NCI-H2196 treated with DMSO at 0.1 percent for 48 hours (cell line): ENCODE measurements around the gene DUSP9.

Experiments used
- DNase-seq: peaks from one replicate; lab custom pipeline; 2025; ENCODE audit not compliant: unreplicated experiment; lab: John Stamatoyannopoulos, UW

Gene DUSP9

DNA sequence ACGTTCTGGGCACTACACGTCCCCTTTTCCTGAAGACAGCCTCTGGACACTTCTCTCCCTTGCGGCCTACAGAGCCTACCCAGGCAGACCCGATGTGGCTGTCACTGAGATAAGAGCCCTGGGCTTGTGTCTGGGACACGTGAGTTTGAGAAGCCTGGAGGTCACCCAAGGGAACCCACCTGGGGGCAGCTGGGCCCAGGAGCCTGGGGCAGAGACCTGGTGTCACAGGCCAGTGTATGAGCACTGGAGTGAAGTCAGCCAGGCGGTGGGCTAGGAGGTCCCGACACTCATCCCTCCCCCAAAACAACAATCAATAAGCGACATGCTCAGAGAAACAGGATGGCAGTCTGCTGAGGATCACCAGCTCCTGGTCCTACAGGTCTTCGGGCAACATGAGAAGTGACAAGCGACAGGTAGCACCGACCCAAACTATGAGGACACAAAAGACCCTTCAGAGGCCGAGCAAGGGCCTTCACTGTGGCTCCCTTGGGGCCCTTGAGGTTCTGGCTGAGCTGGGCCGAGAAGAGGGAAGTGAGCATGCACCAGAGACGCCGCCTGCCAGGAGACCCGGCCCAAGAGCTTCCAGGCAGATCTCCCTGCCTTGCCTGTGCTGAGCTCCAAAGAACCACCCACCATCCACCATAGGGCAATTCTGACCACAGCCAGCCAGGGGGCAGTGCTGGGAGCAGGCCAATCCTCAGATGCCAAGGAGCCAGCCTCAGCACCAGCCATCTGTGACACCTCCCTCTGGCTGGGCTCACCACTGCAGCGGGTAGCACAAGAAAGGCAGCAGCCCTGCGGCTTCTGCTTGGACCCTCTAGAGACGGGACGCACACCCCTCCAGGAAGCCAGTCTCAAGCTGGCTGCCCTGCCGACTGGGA, 11.0 kb upstream of the DUSP9 start:
- peak; percentile 6 for DNase-seq

DNA sequence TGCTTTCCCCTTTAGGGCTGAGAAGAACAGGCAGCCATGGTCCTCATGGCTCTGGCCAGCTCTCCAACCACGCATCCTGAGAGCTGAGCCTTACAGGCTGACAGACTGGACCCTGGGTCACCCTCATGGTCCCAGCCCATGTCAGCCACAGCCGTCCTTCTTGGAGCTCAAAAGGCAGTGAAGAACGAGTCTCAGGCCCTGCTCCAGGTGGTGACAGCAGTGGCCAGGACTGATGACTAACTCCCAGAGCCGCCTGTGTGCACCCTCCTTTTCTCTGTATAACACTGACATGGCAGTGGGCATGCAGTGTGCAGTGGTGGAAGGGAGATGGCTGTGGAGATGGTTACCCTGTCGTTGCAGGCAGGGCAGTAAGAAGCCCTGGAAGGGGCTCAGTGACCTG, 10.3 kb upstream of the DUSP9 start:
- DNase-seq = no peak

DNA sequence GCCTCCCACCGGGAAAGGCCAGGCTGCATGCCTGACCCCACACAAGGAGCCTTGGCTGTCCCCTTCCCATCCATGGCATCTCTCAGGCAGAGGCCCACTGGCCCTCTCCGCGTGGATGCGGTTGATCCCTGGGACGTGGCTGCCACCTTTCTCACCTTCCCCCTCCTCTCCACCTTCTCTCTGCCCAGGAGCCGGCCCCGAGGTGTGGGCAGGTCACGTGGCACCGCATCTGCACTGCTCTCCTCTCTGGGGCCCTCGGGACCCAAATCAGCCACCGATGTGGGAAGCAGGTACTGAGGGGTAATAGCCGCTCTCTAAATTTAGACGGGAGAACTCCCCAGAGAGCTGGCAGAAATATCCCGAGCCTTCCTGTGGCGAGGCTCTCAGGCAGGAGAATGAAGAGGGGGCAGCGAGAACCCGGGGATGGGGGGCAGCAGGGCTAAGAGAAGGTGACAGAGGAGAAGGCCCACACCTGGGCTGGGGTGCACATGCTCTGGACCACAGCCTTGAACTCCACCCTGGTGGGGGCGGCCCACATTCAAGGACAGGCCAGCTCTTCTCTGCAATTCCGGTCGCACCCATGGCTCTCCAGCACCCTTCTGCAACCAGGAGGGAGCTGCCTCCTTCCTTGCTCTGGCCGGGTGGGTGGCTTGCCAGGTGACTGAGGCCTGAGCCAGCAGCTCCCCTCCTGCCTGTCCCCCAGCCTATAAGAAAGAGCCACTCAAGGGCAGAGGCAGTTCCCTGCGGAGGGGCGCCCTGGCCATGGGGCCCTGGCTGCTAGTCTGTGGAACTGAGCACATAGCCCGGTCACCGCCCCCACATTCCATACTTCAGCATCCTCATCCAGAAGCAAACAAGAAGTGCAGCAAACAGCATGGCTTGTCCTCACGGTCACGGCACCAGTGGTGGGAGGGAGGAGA, 9.6 kb upstream of the DUSP9 start:
- no peak for DNase-seq

DNA sequence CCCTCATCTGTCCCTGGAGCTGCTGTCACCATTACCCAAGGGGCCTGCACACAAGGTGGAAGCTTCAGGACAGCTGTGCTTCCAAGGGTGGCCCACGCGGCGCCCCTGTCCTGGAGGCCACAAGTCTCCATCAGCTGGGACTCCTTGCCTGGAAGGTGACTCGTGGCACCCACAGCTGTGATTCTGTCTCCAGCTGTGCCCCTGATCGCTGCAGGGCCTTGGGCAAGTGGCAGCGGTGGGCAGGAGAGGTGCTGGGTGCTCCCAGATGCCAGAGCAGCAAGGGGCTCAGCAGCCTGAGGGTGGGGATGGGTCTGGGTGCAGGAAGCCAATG, 9.0 kb upstream of the DUSP9 start:
- DNase-seq = no peak

DNA sequence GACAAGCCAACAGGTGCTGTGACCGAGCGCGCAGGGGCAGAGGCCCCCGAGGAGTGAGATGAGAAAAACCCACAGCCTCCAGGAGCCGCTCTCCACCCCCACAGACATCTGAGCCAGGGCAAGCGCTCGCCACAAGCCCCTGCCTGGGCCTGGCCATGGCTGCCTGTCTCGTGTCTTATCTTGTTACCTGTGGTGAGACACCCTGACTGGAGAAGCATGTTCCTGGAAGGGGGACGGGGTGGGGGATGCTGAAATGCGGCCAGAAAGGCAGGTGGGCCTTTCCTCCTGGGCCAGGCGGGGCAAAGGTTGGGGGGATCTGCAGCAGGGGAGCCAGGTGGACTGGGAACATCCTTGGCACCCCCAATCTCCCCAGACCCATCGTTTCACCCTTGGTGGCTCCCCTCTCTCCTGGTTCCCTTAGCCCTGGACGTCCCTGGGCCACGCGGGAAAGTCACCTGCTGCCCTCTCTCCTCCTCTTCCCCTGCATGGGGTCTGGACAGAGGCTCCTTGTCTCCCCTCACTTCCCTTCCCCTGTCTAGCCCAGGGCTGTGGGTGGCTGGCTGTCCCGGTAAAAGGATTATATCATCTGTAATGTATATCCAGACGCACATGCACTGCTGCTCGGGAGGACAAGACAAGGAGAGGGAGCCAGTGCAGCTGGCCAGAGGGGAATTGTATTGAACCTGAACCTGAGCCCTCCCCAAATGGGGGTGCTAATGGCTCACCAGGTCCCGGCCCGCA, 8.4 kb upstream of the DUSP9 start:
- no peak for DNase-seq

DNA sequence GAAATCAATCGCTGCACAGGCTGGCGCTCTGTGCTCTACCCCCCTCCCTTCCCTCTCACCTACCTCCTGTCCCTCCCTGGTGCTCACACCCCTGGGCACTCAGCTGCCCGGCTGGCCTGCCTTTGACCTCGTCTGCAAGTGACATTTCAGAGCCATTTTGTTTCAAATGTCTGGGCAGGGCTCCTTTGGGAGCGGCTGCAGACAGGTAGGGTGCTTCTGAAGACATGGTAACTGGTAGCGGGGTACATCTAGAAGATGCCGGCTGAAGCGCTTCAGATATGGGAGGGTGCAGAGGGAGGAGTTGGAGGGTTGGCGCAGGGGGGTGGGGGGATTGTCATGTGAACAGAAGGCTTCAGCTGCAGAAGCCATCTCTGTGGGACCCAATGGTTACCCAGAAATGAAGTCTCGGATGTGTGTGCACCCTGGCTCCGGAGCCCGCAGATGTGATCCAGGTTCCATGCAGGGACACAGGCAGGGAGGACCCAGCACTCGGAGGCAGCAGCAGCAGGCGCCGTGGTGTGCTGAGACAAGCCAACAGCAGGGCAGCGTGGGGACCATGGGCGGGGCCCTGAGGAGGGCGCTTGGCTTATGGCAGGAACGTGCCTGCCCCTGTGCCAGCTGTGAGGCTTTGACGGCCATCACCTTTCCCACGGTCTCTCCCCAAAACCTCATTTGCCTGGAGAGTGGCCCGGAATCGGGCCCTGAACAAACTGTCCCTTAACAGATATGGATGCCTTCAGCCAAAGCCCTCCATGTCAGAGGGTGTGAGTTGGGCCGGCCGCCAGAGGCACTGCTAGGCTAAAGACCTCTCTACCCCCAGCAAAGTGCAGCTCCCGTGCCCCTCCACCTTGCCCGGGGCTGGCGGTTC, 7.6 kb upstream of the DUSP9 start:
- DNase-seq = no peak

DNA sequence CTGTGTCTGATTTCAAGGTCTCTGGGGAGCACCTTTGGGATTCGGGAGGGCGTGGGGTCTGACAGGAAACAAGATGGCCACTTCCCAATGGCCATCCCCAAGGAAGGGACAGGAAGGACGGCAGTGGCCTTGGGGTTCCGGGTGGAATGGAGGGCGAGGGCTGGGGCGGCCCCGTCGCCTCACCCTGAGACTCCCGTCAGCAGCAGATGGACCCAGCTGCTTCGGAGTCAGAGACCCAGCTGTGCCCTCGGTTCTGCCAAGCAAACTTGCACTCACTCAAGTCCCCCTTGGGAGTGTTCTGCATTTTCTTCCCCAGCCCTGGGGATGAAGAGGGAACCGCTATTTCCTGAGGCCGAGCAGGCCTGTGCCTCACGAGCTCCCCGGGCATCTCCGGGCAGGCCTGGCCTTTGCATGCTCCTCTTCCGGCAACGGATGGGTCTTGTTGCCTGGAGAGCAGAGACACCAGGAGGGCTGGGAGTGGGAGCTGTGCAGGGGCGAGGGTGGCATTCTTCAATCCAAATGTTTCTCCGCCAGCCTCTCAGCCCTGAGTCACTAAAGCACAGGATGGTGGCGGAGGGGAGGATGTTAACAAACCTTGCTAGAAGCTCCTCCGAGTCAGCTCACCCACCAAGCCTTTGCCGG, 6.8 kb upstream of the DUSP9 start:
- DNase-seq = no peak

DNA sequence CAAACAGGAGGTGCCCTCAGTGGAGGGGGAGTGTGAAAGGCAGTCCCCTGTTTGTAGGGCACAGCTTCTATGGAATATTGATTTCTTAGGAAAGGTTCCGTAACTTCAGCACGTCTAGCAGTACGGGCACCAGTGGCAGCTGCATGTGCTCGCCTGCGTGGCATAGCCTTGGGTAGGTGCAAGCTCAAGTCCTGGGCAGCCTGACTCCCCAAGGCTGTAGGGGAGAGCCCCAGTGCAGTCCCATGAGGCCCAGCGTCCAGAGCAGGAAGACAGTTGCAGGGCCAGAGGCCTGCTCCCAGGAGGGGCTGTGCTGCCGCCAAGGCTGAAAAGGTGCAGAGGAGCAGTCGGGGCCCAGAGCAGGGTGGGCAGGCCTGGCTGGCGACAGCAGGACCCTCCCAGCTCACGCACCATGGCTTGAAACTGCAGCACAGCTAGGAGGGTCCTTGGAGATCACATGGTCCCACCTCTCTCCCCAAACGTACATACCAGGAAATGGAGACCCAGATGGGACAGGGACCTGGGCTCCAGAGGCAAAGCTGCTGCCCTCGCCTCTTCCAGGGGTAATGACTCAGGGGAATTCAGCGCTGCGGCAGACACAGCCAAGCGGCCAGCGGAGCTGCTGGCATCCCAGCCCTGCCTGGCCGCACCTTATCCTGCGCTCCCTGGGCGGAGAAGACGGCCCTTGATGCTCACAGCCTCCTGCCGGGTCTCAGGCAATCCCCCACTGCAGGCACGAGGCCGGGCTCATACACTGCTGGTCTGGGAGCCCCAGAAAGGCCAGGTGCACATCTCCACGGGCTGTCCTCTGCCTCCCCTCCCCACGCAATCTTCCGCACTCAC, 6.0 kb upstream of the DUSP9 start:
- no peak for DNase-seq

DNA sequence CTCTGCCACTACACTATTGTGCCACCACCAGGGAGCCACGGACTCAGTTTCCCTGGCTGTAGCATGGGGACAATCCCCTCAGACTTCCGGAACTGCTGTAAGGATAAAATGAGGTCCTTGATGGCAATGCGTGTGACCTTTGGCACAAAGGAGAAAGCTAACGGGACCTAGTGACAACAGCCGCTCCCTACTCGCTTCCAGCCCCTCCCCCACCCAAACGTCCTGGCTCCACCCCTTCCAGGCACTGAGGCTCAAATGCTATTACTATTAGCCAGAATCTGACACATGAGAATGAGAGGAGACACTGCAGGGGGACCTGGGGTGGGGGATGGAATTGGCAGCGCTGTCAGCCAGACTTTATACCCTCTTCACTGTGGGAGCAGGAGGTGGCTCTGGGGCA, 5.4 kb upstream of the DUSP9 start:
- no peak for DNase-seq

DNA sequence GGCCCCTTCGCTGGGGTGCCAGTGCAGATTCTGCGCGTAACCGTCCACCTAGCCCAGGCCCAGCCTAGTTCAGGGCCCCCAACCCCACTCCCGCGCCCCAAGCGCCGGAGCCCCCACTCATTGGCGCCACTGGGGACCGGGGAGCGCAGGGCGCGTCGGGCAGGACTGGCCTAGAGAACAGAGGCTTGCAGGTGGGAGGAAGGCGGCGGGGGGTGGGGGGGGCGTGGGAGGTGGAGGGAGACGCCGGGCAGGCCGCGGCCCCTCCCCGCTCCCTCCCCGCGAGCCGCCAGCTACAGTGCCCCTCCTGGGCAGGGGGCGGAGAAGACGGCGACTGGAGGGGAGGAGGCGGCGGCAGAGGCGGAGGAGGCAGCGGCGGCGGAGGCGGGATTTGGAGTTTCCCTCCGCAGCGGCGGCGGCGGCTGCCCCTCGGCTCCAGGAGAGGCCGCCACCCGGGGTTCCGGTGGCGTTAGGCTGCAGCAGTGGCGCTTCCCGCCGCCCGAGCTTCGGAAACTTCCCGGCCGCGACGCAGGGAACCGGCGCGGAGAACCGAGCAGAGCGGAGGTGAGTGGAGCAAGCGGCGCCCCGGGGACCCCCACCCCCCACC, 4.8 kb upstream of the DUSP9 start:
- no peak for DNase-seq

DNA sequence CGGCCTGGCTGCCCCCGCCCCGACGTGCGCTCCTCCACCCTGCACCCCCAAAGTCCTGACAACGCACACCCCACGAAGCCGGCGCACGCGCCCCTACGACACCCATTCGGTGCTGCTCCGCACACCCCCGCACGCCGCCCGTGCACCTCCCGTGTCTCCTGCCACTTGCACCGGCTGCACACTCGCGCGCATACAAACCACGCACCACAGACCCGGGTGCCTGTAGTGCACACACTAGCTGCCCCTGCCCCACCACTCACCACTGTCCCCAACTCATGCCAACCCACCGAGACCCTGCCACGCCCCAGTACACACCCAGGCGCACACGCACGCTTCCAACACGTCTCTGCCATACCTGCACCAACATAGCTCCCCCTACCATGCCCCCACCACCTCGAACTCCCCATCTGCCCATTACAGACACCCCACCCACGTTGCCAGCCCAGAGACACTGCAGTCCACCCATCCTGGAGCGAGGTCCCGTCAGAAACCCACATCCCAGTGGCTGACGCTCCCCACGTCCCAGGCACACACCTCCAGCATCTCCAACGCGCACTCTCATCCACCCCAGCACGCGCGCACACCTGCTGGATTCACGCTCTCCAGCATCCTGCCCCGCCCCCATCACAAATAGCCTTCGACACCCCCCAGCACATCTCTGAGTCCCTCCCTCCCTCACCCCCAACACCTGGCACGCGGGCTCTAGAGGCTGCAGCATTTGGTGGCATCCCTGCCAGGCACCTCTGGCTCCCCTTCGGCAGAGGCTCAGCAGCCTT, 4.2 kb upstream of the DUSP9 start:
- DNase-seq = no peak

DNA sequence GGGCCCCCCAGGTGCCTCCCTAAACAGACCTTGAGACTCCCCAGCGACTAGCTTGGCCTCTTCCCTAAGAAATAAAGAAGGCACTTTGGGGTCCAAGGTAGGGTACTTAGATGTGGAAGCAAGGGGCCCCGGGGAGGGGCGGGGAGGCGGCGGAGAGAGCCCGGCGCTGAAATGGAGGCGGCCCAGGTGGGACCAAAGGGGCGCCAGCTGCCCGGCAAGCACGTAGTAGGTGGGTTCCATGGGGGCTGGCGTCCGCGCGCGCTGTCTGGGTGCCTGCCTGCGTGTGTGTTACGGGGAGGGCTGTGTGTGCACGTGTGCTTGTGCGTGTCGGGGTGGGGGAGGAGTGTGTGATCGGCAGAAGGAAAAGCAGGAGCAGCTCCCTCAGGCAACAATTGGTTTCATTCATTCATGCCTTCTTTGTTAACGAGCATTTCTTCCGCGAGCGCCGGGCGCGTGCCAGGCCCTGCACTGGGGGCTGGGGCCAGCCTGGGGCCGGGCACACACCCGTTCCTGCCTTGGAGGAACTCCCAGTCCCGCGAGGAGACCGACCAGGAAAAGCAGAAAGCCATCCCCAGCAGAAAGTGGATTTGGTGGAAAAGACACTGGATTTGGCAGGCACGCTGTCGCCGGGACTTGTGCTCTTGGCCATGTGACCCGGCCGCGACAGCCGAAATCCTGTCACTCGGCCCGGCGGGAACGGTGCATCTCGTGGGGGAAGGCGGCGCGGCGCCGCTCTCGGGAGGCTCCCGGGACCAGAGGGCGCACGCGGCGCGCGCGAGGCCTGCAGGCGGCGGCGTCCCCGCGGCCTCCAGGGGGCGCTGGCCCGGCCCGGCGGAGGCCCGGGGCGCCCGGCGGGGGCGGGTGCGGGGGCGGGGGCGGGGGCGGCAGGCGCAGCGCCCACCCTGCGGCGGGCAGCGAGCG, 3.3 kb upstream of the DUSP9 start:
- no peak for DNase-seq

DNA sequence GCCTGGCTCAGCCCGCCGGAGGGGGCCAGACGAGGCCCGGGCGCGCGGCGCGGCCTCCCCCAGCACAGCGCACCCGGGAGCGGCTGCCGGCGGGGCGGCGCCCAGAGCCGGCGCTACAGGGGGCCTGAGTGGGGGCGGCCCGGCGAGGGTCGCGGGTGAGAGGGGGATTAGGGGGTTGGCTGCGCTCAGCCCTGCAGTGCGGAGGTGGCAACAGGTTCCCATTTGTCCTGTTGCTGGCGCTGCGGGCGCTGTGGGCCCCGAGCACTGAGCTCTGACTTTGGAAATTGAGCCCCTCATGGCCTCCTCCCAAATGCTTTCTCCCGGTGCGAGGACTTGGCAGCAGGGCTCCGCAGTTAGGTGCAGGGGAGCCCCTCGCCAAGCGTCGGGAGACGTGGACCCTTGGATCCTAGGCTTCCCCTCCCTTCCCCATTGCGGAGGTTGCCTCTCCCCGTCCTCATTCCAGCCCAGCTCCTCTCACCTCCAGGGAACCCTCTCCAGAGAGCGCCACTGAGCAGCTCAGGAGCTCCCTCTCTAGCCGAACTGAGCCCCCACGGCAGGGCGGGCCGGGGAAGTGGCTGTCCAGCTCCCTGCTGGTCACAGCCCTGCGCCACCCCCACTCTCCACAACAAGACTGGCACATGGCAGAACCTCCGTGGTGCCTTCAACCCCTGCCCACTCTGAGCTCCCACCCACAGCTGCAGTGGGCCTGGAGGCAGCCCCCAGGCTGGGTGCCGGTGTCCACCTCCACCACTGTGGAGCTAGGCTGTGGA, 2.5 kb upstream of the DUSP9 start:
- DNase-seq = no peak

DNA sequence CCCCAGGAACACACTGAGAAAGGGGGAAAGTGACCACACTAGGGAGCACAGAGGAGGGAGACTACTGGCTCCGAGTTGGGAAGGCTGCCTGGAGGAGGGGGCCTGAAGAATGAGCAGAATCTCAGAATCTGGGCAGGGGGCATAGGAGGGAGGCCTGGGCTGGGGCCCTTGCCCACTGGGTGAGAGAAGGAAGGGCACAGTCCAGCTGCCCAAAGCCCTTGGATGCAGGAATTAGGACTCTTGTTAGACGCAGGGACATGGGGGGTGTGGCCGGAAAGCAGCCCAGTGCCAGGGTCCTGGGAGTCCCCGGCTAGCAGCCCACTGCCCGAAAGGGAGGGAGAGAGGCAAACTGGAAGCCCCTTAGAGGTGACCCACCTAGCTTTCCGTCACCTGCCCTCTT, 1.9 kb upstream of the DUSP9 start:
- DNase-seq = no peak

DNA sequence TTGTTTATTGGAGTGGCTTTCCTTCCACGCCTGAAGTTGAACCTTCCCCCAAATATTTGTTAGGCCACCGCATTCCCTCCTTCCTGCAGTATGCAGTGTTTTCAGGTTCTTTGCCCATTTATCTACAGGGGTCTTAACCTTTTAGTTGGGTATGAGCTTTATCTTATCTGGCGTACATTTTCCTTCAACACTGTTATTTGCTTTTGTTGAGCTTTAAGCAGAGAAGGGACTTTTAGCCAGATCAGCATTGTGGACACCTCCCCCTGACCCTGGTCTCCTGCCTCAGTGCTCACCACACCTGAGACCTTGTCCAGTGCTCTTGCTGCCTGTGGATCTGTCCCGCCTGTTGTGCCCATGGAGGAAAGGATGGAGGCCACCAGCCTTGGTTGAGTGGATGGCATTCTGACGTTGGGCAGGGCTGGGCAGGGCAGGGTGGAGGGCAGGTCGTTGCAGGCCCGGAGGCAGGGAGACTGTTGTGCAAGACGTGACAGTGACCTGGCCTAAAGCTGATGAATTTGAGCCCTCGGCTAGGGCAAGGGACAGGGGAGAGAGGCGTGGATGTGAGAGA, 998 bp upstream of the DUSP9 start:
- no peak for DNase-seq
